ENCODE measurements around the gene SNX2.
"Not testable (repeated sequence)": the region's sequence is repeated elsewhere in the genome, so short reads cannot be mapped to it uniquely, and the experiment has no call there.

DNA sequence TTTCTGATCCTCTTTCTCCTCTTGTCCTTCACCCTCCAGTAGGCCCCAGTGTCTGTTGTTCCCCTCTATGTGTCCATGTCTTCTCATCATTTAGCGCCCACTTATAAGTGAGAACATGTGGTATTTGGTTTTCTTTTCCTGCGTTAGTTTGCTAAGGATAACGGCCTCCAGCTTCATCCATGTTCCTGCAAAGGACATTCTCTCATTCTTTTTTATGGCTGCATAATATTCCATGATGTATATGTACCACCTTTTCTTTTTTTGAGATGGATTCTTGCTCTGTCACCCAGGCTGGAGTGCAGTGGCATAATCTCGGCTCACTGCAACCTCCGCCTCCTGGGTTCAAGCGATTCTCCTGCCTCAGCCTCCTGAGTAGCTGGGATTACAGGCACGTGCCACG, 82.7 kb downstream of the SNX2 start:
- TF ChIP-seq EP300 (IDR thresholded peaks at IDR 0.05; ENCODE audit: low read length); TAF1 (IDR thresholded peaks at IDR 0.05; ENCODE audit: control insufficient read depth, extremely low read depth, insufficient read depth, low read length, severe bottlenecking); CCNT2 (IDR thresholded peaks at IDR 0.05; ENCODE audit: borderline replicate concordance, extremely low read depth, insufficient read length, low read depth, low read length); PHB (CRISPR knock-in tag; IDR thresholded peaks at IDR 0.05); CC2D1A (IDR thresholded peaks at IDR 0.05); PPARD (CRISPR knock-in tag; IDR thresholded peaks at IDR 0.05); SMAD3 (CRISPR knock-in tag; conservative IDR thresholded peaks at IDR 0.05); HNRNPK (IDR thresholded peaks at IDR 0.05; ENCODE audit: low read depth, low read length, poor library complexity, severe bottlenecking): not testable (repeated sequence)

Measured in K562 (cell line).